ENCODE data around the gene DZIP3. TPM values are rescaled to one million over a fixed set of nuclear protein-coding genes. Genes with fewer than 3 reads are reported as not detected.
"Not testable (repeated sequence)": the region's sequence is repeated elsewhere in the genome, so short reads cannot be mapped to it uniquely, and the experiment has no call there.

DZIP3 gene
- total RNA-seq, 2 donors from 2014 or later, result 3.6 to 8.8 TPM

GRCh38 chr3:108672701-108673100 lies 83.2 kb downstream of the DZIP3 start:
- Histone ChIP-seq H3K4me1 (no peaks in the 10 kb centered on the region), H3K9me3 (no peaks in the 10 kb centered on the region), H3K27ac (no peak overlapping the region), H3K36me3 (replicated peaks in 1 of 2; ENCODE audit: insufficient read depth in 1 of 2, low read depth in 2 of 2) (no peaks in the 10 kb centered on the region), H3K4me3 (no peak overlapping the region), H3K27me3 (no peaks in the 10 kb centered on the region)
- TF ChIP-seq CTCF (IDR thresholded peaks at IDR 0.05) (no peak), POLR2A (IDR thresholded peaks at IDR 0.05) (no peak)
- ATAC-seq (no peak), DNase-seq (no peak)
- intact Hi-C loops (cut with DNase I), result no loop called here

GRCh38 chr3:108673988-108674661 lies 84.6 kb downstream of the DZIP3 start:
- H3K27me3 ChIP-seq, result no peaks in the 10 kb centered on the region
- TF ChIP-seq POLR2A (IDR thresholded peaks at IDR 0.05) (no peak), CTCF (IDR thresholded peaks at IDR 0.05) (no peak)
- ATAC-seq (no peak), DNase-seq (no peak)
- no peaks in the 10 kb centered on the region for H3K4me1 ChIP-seq
- 93 to 95% methylated on average over 3 of the region's 3 CpGs for WGBS, 2 donors
- H3K36me3 ChIP-seq (replicated peaks in 1 of 2; ENCODE audit: insufficient read depth in 1 of 2, low read depth in 2 of 2), result no peaks in the 10 kb centered on the region
- intact Hi-C loops (cut with DNase I), result no loop called here
- H3K27ac ChIP-seq, result no peak overlapping the region
- H3K4me3 ChIP-seq, result no peak overlapping the region
- no peaks in the 10 kb centered on the region for H3K9me3 ChIP-seq

- H3K4me1 ChIP-seq, result no peaks in the 10 kb centered on the region
- H3K4me3 ChIP-seq, result no peak overlapping the region
- no peak for ATAC-seq
- H3K27me3 ChIP-seq, result no peaks in the 10 kb centered on the region
- no peak for DNase-seq
- H3K9me3 ChIP-seq, result no peaks in the 10 kb centered on the region
- 95 to 100% methylated on average over 1 of the region's 1 CpG for WGBS, 2 donors
- no peak for TF ChIP-seq CTCF (IDR thresholded peaks at IDR 0.05)
- no peak for TF ChIP-seq POLR2A (IDR thresholded peaks at IDR 0.05)
- no peaks in the 10 kb centered on the region for H3K36me3 ChIP-seq (replicated peaks in 1 of 2; ENCODE audit: insufficient read depth in 1 of 2, low read depth in 2 of 2)
- no peak overlapping the region for H3K27ac ChIP-seq
- intact Hi-C loops (cut with DNase I), result no loop called here
Measured at GRCh38 chr3:108677811-108678210, 88.3 kb downstream of the DZIP3 start.

GRCh38 chr3:108692286-108692685 lies 102.8 kb downstream of the DZIP3 start:
- H3K27me3 ChIP-seq, result not testable (repeated sequence)
- 84 to 90% methylated on average over 2 of the region's 2 CpGs for WGBS, 2 donors

GRCh38 chr3:108698461-108698860 lies 108.9 kb downstream of the DZIP3 start:
- H3K36me3 ChIP-seq (replicated peaks in 1 of 2; ENCODE audit: insufficient read depth in 1 of 2, low read depth in 2 of 2), result no peaks in the 10 kb centered on the region
- 81 to 88% methylated on average over 1 of the region's 1 CpG for WGBS, 2 donors
- DNase-seq, result no peak
- intact Hi-C loops (cut with DNase I), result no loop called here
- ATAC-seq, result no peak
- TF ChIP-seq CTCF (IDR thresholded peaks at IDR 0.05) (no peak), POLR2A (IDR thresholded peaks at IDR 0.05) (no peak)
- no peak overlapping the region for H3K27ac ChIP-seq
- H3K27me3 ChIP-seq, result no peaks in the 10 kb centered on the region
- H3K9me3 ChIP-seq, result no peaks in the 10 kb centered on the region
- no peaks in the 10 kb centered on the region for H3K4me1 ChIP-seq
- no peak overlapping the region for H3K4me3 ChIP-seq

More at GRCh38 chr3:108692286-108692685, 102.8 kb downstream of the DZIP3 start:
- intact Hi-C loops (cut with DNase I); H3K9me3 ChIP-seq; H3K27ac ChIP-seq; DNase-seq; H3K4me1 ChIP-seq; ATAC-seq; H3K4me3 ChIP-seq; H3K36me3 ChIP-seq (replicated peaks in 1 of 2; ENCODE audit: insufficient read depth in 1 of 2, low read depth in 2 of 2): not testable (repeated sequence)

All from body of pancreas (tissue), 4 donors.